ENCODE measurements around the gene TNF. TPM values are rescaled to one million over a fixed set of nuclear protein-coding genes. Genes with fewer than 3 reads are reported as not detected.

Gene TNF
- total RNA-seq, 4 donors from 2014 or later, result 0.81 TPM; not detected in 3

DNA sequence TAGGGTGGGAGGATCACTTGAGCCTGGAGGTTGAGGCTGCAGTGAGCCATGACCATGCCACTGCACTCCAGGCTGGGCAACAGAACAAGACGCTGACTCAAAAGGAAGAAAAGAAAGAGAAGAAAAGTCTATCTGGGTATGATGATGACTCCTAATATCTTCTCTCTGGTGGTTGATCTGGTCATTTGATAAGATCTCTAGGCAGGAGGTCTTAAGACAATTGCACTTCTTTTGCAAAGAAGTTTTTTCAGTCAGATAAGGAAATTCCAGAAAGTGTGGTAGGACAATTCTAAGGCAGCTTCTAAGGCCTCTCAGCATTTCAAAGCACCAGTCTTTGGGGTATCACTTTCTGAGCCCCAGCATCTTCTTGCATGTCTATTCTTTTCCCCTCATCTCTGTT, 32.0 kb downstream of the TNF start:
- 78 to 90% methylated on average over 1 of the region's 1 CpG for WGBS, 2 donors (ENCODE audit: low coverage in 1 of 2)
- H3K9me3 ChIP-seq, result no peaks in the 10 kb centered on the region

DNA sequence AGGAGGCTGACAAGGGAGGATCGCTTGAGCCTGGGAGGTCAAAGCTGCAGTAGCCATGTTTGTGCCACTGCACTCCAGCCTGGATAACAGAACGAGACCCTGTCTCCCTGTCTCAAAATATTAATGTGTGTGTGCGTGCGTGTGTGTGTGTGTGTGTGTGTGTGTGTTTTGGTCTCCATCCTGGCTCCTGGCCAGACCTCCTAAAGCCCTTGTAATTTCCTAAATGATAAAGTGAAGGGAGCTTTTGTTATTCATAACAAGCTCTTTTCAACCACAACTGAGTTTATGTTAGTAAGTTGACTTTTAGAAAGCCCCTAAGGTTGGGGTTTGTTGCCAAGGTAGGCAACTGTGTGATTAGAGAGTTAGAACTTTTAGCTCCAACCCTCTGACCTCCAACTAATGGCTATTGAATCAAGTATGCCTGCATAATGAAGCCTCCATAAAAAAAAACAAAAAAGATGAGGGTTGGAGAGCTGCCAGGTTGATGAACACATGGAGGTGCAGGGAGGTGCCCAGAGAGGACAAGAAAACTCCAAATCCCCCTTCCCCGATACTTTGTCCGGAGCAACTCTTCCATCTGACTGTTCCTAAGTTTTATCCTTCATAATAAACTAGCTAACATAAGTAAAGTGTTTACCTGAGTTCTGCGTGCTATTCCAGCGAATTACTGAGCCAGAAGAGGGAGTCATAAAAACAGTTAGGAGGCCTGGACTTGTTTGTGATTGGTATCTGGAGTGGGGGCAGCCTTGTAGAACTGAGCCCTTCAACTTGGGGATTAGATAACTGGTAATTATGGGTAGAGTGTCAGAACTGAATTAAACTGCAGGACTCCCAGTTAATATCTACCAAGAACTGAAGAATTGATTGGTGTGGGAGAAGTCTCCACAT, 34.4 kb downstream of the TNF start:
- WGBS, 2 donors (ENCODE audit: low coverage in 1 of 2), result 44 to 72% methylated on average over 6 to 7 of the region's 8 CpGs
- no peaks in the 10 kb centered on the region for H3K36me3 ChIP-seq
- TF ChIP-seq EP300 (IDR thresholded peaks at IDR 0.05), result no peak
- no peak for TF ChIP-seq POLR2AphosphoS5 (IDR thresholded peaks at IDR 0.05)
- no peak for TF ChIP-seq POLR2A (IDR thresholded peaks at IDR 0.05)
- TF ChIP-seq, protein P1, sequence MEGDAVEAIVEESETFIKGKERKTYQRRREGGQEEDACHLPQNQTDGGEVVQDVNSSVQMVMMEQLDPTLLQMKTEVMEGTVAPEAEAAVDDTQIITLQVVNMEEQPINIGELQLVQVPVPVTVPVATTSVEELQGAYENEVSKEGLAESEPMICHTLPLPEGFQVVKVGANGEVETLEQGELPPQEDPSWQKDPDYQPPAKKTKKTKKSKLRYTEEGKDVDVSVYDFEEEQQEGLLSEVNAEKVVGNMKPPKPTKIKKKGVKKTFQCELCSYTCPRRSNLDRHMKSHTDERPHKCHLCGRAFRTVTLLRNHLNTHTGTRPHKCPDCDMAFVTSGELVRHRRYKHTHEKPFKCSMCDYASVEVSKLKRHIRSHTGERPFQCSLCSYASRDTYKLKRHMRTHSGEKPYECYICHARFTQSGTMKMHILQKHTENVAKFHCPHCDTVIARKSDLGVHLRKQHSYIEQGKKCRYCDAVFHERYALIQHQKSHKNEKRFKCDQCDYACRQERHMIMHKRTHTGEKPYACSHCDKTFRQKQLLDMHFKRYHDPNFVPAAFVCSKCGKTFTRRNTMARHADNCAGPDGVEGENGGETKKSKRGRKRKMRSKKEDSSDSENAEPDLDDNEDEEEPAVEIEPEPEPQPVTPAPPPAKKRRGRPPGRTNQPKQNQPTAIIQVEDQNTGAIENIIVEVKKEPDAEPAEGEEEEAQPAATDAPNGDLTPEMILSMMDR (IDR thresholded peaks at IDR 0.05), result no peak
- H3K27ac ChIP-seq, result no peak overlapping the region
- no peaks in the 10 kb centered on the region for H3K27me3 ChIP-seq
- H3K9me3 ChIP-seq, result no peaks in the 10 kb centered on the region
- no peak overlapping the region for H3K4me3 ChIP-seq
- no peak for ATAC-seq
- H3K4me1 ChIP-seq, result no peaks in the 10 kb centered on the region

More for the DNA sequence above, 32.0 kb downstream of the TNF start:
- Histone ChIP-seq H3K4me1 (no peaks in the 10 kb centered on the region), H3K4me3 (no peak overlapping the region), H3K27ac (no peak overlapping the region), H3K36me3 (no peaks in the 10 kb centered on the region), H3K27me3 (no peaks in the 10 kb centered on the region)
- TF ChIP-seq POLR2A (IDR thresholded peaks at IDR 0.05), result no peak
- no peak for TF ChIP-seq POLR2AphosphoS5 (IDR thresholded peaks at IDR 0.05)
- TF ChIP-seq, protein P1 (IDR thresholded peaks at IDR 0.05), result no peak
- no peak for TF ChIP-seq EP300 (IDR thresholded peaks at IDR 0.05)
- ATAC-seq, result no peak

DNA sequence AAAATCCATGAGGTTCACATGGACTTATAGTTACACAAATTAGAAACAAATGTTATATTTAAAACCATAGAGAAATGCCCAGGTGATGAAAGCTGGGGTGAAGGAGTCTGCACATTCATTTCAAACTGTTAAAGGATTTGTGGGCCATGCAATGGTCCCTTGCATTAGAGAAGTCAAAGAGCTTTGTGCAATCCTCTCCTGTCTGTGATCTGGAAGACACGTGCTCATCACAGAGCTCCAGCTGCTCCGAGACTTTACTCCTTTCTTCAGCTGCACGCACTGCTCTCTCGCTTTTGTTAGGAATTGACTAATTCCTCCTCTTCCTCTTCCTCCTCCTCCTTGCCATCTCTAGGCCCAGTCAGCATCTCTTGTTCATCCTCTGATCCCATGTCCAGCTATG, 35.6 kb downstream of the TNF start:
- Histone ChIP-seq H3K27me3 (no peaks in the 10 kb centered on the region), H3K4me1 (no peaks in the 10 kb centered on the region), H3K4me3 (no peak overlapping the region), H3K27ac (no peak overlapping the region), H3K36me3 (no peaks in the 10 kb centered on the region), H3K9me3 (no peaks in the 10 kb centered on the region)
- 63 to 80% methylated on average over 4 of the region's 4 CpGs for WGBS, 2 donors (ENCODE audit: low coverage in 1 of 2)
- ATAC-seq, result no peak
- TF ChIP-seq POLR2A (IDR thresholded peaks at IDR 0.05) (no peak), EP300 (IDR thresholded peaks at IDR 0.05) (no peak), POLR2AphosphoS5 (IDR thresholded peaks at IDR 0.05) (no peak)
- TF ChIP-seq, protein P1 (IDR thresholded peaks at IDR 0.05), result no peak

DNA sequence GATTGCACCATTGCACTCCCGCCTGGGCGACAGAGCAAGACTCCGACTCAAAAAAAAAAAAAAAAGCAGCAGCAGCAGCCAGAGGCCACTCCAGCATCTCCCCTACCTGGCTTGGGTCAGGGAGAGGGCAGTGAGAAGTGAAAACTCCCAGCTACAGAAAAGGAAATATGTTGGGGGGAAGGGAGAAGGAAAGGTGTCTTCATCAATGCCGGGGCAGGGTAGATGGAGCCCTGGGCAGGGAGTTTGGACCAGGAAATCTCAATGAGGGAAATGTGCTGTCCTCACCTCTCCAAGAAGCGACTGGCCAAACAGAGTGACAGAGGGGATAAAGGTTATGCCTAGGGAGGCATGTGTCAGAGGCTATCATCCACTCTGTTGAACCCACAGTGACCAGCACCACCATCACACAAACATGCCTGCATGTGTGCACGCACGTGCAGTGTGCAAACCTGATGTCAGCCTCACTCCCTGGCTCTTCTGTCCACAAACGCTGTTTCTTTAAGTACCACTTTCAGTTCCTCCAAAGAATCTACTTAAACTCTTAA, 38.8 kb downstream of the TNF start:
- Histone ChIP-seq H3K36me3 (no peaks in the 10 kb centered on the region), H3K4me1 (no peaks in the 10 kb centered on the region), H3K27me3 (no peaks in the 10 kb centered on the region), H3K4me3 (no peak overlapping the region), H3K9me3 (no peaks in the 10 kb centered on the region), H3K27ac (no peak overlapping the region)
- 82 to 84% methylated on average over 3 to 7 of the region's 8 CpGs for WGBS, 2 donors (ENCODE audit: low coverage in 1 of 2)
- TF ChIP-seq POLR2A (IDR thresholded peaks at IDR 0.05) (no peak), POLR2AphosphoS5 (IDR thresholded peaks at IDR 0.05) (no peak), EP300 (IDR thresholded peaks at IDR 0.05) (no peak)
- TF ChIP-seq, protein P1 (IDR thresholded peaks at IDR 0.05), result no peak
- no peak for ATAC-seq

Data from gastroesophageal sphincter (tissue), 4 donors.